ENCODE results near the gene CLSTN2.

GRCh38 chr3:140316868-140317400, 381.9 kb downstream of the CLSTN2 start:
- TF ChIP-seq POLR2AphosphoS5 (IDR thresholded peaks at IDR 0.05; ENCODE audit: low read depth, low read length) = no peak
- TF ChIP-seq, protein P1, sequence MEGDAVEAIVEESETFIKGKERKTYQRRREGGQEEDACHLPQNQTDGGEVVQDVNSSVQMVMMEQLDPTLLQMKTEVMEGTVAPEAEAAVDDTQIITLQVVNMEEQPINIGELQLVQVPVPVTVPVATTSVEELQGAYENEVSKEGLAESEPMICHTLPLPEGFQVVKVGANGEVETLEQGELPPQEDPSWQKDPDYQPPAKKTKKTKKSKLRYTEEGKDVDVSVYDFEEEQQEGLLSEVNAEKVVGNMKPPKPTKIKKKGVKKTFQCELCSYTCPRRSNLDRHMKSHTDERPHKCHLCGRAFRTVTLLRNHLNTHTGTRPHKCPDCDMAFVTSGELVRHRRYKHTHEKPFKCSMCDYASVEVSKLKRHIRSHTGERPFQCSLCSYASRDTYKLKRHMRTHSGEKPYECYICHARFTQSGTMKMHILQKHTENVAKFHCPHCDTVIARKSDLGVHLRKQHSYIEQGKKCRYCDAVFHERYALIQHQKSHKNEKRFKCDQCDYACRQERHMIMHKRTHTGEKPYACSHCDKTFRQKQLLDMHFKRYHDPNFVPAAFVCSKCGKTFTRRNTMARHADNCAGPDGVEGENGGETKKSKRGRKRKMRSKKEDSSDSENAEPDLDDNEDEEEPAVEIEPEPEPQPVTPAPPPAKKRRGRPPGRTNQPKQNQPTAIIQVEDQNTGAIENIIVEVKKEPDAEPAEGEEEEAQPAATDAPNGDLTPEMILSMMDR (IDR thresholded peaks at IDR 0.05 in 2 of 3, conservative IDR thresholded peaks at IDR 0.05 in 1 of 3; ENCODE audit: borderline replicate concordance in 1 of 3, insufficient read depth in 1 of 3, low read depth in 2 of 3, low read length in 2 of 3) = no peak
- TF ChIP-seq POLR2A (IDR thresholded peaks at IDR 0.05; ENCODE audit: borderline replicate concordance, extremely low read depth, insufficient read depth, insufficient read length) = no peak
- no peak for TF ChIP-seq ZNF274 (IDR thresholded peaks at IDR 0.05; ENCODE audit: low read depth, low read length)
- TF ChIP-seq EZH2 (IDR thresholded peaks at IDR 0.05) = no peak
- no peak for TF ChIP-seq EGR1 (IDR thresholded peaks at IDR 0.05; ENCODE audit: low read depth)
- TF ChIP-seq, protein P2, sequence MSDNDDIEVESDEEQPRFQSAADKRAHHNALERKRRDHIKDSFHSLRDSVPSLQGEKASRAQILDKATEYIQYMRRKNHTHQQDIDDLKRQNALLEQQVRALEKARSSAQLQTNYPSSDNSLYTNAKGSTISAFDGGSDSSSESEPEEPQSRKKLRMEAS (IDR thresholded peaks at IDR 0.05) = no peak

All from HCT116 (cell line).